Measurements from ENCODE around the gene IGF1R. TPM values are rescaled to one million over a fixed set of nuclear protein-coding genes. Genes with fewer than 3 reads are reported as not detected.

The IGF1R gene
- total RNA-seq, 1 experiment from 2014 or later, result 30.9 TPM

DNA sequence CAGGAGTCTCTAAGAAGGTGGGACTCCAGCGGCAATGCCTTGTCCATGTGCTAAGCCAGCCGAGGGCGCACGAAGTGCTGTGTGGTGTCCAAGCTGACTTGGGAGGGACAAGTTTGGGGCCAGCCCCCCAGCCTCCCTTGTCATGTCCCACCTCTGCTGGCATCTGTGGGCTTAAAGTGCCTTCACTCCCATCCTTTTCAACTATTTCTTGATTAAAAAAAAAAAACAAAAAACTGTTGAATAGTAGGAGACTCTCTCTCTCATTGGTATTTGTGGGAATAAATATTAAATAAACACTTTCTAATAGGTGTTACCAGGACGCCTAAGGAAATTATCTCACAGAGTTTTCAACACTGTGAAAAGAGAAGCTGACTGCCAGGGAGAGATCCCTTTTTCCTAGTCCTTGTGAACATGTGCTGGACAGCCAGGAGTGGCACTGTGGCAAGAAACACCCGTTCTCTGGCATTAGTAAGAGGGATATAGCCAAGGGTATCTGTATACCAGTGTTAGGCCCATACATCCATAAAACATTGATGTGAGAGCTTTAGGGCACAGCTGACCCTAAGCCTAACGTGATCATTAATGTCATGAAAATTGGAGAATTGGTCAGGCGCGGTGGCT, 158.0 kb downstream of the IGF1R start:
- DNase-seq (ENCODE audit: extremely low read depth, low read depth), result no peak

DNA sequence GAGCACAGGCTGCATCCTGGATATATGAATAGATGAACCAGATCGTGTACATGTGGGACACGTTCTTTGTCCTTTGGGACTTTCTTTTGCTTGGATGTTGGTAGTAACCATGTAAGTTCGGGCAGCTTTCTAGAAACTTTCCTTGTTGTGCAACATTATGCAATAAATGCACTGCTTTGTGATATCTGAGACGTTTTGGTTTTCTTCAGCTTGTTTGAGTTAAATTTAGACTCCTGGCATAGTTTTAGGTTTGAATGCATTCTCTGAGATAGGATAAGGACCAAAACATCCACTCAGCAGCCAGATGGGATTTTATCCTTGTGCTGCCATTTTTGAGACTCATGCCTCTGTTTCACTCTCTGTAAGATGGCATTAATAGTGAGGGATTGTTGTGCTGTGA, 158.9 kb downstream of the IGF1R start:
- no peak for DNase-seq (ENCODE audit: extremely low read depth, low read depth)

DNA sequence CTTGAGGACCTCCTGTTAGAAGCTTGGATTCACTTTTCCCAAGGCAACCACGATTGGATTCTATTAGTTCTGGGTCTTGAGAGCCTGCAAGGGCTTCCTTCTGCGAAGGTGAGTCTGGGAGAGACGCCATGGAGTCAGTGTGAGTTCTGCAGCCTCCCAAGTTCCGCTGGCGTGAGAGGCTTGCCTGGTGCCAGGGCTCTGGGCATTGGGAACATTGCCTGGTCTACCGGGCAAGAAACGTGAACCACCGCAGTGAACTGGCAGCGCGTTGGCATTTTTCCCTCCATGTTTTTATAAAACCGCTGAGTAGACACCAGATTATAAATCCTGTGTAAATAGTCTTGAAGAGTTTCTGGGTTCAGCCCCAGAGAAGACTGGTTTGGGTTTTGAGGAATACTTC, 160.9 kb downstream of the IGF1R start:
- DNase-seq (ENCODE audit: extremely low read depth, low read depth), result no peak

DNA sequence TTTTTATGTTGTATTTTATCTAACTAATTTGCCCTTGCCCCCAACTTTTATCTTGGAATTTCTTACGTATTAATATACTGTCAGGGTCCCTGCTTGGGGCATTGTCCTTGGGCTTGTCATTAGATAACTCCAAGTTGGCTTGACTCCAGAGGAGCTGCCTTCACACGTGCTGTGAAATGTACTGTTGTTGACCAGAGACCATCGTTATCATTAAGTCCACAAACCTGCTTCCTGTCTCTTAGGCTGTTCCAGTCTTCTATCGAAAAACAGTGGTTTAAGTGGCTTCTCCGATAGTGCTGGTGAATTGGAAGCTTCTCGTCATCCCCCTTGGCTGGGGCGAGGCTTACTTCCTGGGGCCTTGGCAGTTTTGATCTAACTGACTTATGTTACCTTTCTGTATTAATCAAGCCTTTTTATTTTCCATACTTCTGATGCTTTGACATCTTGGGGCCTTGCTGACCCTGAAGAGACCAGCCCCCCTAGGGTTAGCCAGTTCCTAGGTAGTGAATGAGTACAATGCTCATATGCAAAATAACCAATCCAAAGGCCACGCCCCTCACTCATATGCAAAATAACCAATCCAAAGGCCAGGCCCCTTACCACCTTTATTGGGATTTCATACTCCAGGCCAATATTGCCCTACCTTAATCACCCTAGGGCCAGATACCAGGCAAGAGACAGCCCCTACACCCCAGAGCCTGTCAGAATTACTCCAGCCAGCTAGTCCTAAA, 164.5 kb downstream of the IGF1R start:
- no peak for DNase-seq (ENCODE audit: extremely low read depth, low read depth)

DNA sequence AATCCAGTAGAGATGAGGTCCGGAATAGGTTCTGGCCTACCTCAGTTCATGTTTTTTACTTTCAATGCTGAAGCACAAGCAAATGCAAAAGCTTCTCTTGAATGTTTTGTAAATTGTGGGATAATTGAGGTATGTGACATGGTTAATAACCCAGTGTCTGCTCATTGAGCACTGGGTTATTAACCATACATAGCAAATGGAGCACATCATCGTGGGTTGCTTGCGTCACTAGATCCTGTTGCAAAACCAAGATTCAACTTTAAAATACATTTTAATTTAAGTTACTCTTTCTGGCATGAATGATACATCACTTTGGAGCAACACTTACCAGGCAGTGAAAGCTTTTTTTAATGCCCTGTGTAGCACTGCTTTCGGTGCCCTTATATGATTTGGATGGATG, 165.6 kb downstream of the IGF1R start:
- DNase-seq (ENCODE audit: extremely low read depth, low read depth), result no peak

DNA sequence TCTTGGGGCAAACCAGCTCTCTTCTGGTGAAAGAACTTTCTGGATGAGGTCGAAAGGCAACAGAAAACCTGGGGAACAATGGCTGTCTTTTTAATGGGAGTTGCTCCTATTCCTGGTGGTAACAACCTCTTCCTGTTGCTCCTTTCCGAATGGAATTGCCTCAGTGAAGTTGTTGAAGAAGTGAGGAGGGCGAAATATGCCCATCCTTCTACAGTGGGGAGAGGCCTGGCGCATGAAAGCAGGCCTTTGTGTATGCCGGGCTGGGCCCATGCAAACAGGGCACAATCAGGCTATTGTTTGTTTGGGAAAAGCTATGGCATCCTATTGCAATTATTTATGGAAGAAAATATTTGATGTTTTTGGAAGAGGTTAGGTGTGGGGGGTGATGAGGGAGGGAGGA, 166.9 kb downstream of the IGF1R start:
- DNase-seq (ENCODE audit: extremely low read depth, low read depth), result no peak

GRCh38 chr15:98817745-98818144, 169.4 kb downstream of the IGF1R start:
- DNase-seq (ENCODE audit: extremely low read depth, low read depth), result no peak

GRCh38 chr15:98823012-98823458, 174.7 kb downstream of the IGF1R start:
- no peak for DNase-seq (ENCODE audit: extremely low read depth, low read depth)

DNA sequence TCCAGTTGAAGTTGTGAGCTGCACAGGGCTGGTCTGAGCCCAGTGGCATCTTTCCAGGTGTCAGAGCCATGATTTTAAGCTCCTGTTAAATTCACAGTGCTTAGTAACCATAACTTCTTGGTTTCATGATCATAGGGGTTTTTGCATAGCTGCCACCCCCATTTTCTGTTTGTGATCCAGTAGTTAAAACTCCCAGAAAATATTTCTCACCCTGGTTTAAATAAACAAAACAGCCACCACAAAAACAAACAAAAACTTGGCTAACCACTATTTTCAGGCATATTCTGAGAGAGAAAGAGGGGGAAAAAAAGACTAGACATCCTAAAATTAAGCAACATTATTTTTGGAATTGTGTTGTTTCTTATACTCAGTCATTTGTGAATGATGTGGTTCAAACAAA, 175.3 kb downstream of the IGF1R start:
- no peak for DNase-seq (ENCODE audit: extremely low read depth, low read depth)

GRCh38 chr15:98824595-98824994, 176.3 kb downstream of the IGF1R start:
- no peak for DNase-seq (ENCODE audit: extremely low read depth, low read depth)

GRCh38 chr15:98826658-98827057, 178.3 kb downstream of the IGF1R start:
- DNase-seq (ENCODE audit: extremely low read depth, low read depth), result no peak

- no peak for DNase-seq (ENCODE audit: extremely low read depth, low read depth)
Measured at GRCh38 chr15:98827217-98827616, 178.9 kb downstream of the IGF1R start.

DNA sequence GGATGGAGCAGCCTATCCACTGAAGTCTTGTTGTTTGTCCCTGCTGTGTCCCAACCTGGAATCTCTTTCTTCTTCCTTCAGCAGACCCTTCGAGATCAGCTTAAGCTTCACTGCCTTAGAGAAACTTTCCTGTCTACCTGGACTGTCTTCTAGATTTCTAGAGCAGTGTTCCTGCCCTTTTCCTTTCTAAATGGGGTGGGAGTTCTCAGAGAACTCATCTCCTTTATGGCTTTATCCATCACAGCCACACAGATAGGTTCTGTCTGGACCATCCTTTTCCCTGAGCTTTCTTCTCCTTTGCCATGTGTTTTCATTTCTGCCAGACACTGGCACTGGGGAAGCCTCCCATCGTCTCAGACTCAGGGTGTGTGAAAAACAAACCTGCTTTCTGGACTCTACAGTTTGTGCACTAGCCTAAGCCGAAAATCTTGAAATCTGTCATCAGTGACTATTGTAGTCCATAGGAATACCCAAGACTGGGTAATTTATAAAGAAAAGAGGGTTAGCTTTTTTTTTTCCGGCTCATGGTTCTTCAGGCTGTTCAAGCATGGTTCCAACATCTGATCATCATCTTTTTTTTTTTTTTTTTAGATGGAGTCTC, 181.8 kb downstream of the IGF1R start:
- no peak for DNase-seq (ENCODE audit: extremely low read depth, low read depth)

- DNase-seq (ENCODE audit: extremely low read depth, low read depth), result no peak
Measured at GRCh38 chr15:98834976-98835375, 186.6 kb downstream of the IGF1R start.

- DNase-seq (ENCODE audit: extremely low read depth, low read depth), result no peak
Measured at GRCh38 chr15:98835876-98836275, 187.5 kb downstream of the IGF1R start.

DNA sequence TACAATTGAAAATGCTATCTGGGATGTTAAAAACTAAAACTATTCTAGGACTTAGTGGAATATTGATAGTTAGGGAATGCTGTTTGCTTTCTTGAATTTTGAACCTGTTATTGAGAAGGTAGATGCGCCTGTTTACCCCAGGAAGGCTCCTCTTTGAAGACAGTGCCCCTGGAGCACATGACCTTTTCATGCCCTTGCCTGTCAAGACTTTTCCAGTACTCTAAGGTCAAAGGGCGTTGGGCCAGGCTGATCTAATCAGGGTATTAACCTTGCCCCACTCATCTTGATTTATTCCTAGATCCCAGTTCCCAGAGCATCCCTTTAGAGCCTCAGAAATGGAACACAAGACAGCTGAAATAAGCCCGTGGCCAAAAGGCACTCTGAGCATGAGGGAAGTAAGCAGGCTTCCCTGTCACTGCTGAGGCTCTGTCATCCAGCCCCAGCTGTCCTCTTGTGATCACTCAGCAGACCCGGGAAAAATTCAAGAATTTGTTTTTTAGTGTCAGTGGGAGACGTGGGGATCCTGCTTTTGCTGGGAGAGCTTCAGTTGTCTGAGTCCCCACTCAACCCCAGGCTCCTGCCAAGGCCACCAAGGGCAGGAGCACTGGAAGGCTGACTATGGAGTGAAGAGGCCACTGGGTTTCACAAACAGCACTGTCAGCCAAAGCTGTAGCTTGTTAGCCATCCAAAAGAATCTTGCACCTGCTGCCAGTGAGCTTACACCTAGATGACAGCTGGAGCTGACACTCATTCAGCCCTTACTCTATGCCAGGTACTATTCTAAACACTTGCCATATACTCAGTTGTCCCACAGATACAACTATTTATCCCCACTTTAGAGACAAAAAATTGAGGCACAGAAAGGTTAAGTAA, 190.3 kb downstream of the IGF1R start:
- DNase-seq (ENCODE audit: extremely low read depth, low read depth), result no peak

DNA sequence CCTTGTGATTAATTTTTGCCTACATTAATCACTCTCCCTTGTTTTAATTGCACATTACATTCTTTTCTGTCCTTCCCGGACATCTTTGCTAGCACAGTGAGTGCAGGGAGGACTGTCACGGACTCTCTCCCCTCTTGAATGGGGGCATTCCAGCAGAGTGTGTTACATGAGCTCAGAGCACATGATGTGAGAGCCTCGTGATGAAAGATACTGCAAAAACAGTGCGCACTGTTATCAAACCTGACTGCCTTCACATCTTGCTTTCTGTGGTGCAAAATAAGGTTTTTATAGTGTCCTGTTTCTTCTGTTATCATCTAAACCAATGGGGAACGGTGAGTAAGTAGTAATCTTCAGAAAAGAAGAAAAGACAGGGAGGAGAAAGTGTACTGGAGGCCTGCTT, 191.7 kb downstream of the IGF1R start:
- no peak for DNase-seq (ENCODE audit: extremely low read depth, low read depth)

GRCh38 chr15:98841419-98841970, 193.2 kb downstream of the IGF1R start:
- no peak for DNase-seq (ENCODE audit: extremely low read depth, low read depth)

DNA sequence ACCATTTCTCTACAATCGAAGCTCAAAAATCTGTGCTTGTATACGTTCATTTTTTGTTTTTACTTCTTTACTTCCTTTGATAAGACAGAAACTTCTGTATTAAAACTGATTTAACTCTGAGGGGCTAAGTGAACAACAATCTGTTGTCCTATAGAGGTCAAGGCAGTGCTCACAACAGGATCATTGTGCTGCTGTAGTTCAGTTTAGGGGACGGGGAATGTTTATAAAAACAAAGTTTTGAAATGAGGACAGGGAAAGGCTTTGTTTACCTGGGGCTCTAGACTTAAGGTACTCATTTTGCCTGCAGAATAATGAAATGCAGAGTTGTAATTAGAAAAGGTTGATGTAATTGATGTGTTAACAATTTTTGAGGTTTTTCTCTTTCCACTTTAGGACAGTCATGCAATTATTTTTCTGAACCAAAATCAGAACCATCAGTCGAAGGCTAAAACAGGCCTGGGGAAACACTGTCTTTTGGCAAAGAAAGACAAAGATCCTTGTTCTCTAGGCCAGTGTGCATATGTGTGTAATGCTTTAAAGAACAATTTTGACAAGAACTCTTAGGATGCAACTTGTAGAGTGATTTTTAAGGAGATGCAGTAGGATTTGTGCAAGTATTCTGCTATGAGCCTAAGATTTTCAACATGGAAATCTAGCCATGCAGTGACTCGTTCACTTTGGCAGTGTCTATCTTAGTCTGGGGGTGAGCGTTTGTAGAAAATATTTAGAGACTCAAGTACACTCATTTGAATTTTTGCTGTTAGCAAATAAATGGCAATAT, 194.0 kb downstream of the IGF1R start:
- no peak for DNase-seq (ENCODE audit: extremely low read depth, low read depth)

- no peak for DNase-seq (ENCODE audit: extremely low read depth, low read depth)
Measured at GRCh38 chr15:98842973-98843285, 194.6 kb downstream of the IGF1R start.

All from NCI-H460 (cell line).